CD4-positive, alpha-beta T cell treated with Interleukin-17A for 4 hours (primary cell): Measurements from ENCODE around the gene TRIM33.
"Not testable (repeated sequence)": the region's sequence is repeated elsewhere in the genome, so short reads cannot be mapped to it uniquely, and the experiment has no call there.

Source experiments
- DNase-seq: peaks from one replicate; pipeline ENCODE4 v3.0.0-alpha.2; 2020; ENCODE audit warnings: mixed read lengths

The TRIM33 gene

GRCh38 chr1:114390960-114391359, 120.0 kb downstream of the TRIM33 start:
- no peak for DNase-seq

- no peak for DNase-seq
These were observed 120.6 kb downstream of the TRIM33 start for GRCh38 chr1:114390361-114390760.

GRCh38 chr1:114388432-114389003, 122.5 kb downstream of the TRIM33 start:
- DNase-seq = no peak

- not testable (repeated sequence) for DNase-seq
These were observed 123.4 kb downstream of the TRIM33 start for GRCh38 chr1:114387585-114387984.

GRCh38 chr1:114387010-114387360, 124.0 kb downstream of the TRIM33 start:
- DNase-seq = no peak

GRCh38 chr1:114386129-114387009, 124.6 kb downstream of the TRIM33 start:
- DNase-seq = no peak

- DNase-seq = no peak
These were observed 126.1 kb downstream of the TRIM33 start for GRCh38 chr1:114384922-114385321.

GRCh38 chr1:114379987-114380386, 131.0 kb downstream of the TRIM33 start:
- no peak for DNase-seq

GRCh38 chr1:114379358-114379757, 131.6 kb downstream of the TRIM33 start:
- no peak for DNase-seq

GRCh38 chr1:114377356-114377755, 133.6 kb downstream of the TRIM33 start:
- no peak for DNase-seq

- no peak for DNase-seq
These were observed 141.1 kb downstream of the TRIM33 start for GRCh38 chr1:114369930-114370329.

- DNase-seq = not testable (repeated sequence)
These were observed 141.6 kb downstream of the TRIM33 start for GRCh38 chr1:114369266-114369919.

- no peak for DNase-seq
These were observed 142.3 kb downstream of the TRIM33 start for GRCh38 chr1:114368560-114369255.

GRCh38 chr1:114367810-114368209, 143.2 kb downstream of the TRIM33 start:
- DNase-seq = no peak

- not testable (repeated sequence) for DNase-seq
These were observed 147.8 kb downstream of the TRIM33 start for GRCh38 chr1:114363230-114363629.

GRCh38 chr1:114359791-114360190, 151.2 kb downstream of the TRIM33 start:
- DNase-seq = no peak

GRCh38 chr1:114355240-114355639, 155.8 kb downstream of the TRIM33 start:
- no peak for DNase-seq

- peak; percentile 37 for DNase-seq
These were observed 157.7 kb downstream of the TRIM33 start for GRCh38 chr1:114353262-114353661.

GRCh38 chr1:114352797-114353196, 158.2 kb downstream of the TRIM33 start:
- no peak for DNase-seq

GRCh38 chr1:114350731-114351445, 160.1 kb downstream of the TRIM33 start:
- no peak for DNase-seq

GRCh38 chr1:114349891-114350605, 161.0 kb downstream of the TRIM33 start:
- DNase-seq = no peak
